ENCODE data around the gene ETFA.

ETFA gene

GRCh38 chr15:76239786-76240185, 71.5 kb downstream of the ETFA start:
- H3K9me3 ChIP-seq (replicated peaks; ENCODE audit: insufficient read depth, low read length), result no peaks in the 10 kb centered on the region
- H3K27ac ChIP-seq (ENCODE audit: low read length), result no peak overlapping the region
- H3F3A ChIP-seq (ENCODE audit: insufficient read depth, low read length), result no peaks in the 10 kb centered on the region
- H3K4me3 ChIP-seq (ENCODE audit: low read length), result no peak overlapping the region
- no peaks in the 10 kb centered on the region for H3K9me2 ChIP-seq (replicated peaks; ENCODE audit: insufficient read depth, low read length)
- no peaks in the 10 kb centered on the region for H4K20me1 ChIP-seq (ENCODE audit: insufficient read depth, low read length)
- H3K9ac ChIP-seq (ENCODE audit: low read length), result no peak overlapping the region
- TF ChIP-seq EZH2phosphoT487 (IDR thresholded peaks at IDR 0.05; ENCODE audit: low read length), result no peak
- no peak for TF ChIP-seq EZH2 (optimal IDR thresholded peaks at IDR 0.05; ENCODE audit: low read depth, low read length)
- TF ChIP-seq, protein P1, sequence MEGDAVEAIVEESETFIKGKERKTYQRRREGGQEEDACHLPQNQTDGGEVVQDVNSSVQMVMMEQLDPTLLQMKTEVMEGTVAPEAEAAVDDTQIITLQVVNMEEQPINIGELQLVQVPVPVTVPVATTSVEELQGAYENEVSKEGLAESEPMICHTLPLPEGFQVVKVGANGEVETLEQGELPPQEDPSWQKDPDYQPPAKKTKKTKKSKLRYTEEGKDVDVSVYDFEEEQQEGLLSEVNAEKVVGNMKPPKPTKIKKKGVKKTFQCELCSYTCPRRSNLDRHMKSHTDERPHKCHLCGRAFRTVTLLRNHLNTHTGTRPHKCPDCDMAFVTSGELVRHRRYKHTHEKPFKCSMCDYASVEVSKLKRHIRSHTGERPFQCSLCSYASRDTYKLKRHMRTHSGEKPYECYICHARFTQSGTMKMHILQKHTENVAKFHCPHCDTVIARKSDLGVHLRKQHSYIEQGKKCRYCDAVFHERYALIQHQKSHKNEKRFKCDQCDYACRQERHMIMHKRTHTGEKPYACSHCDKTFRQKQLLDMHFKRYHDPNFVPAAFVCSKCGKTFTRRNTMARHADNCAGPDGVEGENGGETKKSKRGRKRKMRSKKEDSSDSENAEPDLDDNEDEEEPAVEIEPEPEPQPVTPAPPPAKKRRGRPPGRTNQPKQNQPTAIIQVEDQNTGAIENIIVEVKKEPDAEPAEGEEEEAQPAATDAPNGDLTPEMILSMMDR (IDR thresholded peaks at IDR 0.05; ENCODE audit: low read length), result no peak
- H3K4me2 ChIP-seq (ENCODE audit: low read depth, low read length), result no peak overlapping the region
- no peaks in the 10 kb centered on the region for H3K27me3 ChIP-seq (replicated peaks; ENCODE audit: insufficient read depth, low read length)
- no peaks in the 10 kb centered on the region for H3K36me3 ChIP-seq (replicated peaks; ENCODE audit: insufficient read depth, low read length)
- no peak overlapping the region for H2AFZ ChIP-seq (ENCODE audit: low read length)
- no peaks in the 10 kb centered on the region for H3K79me2 ChIP-seq (ENCODE audit: low read length)
- no peak for DNase-seq
- H3K4me1 ChIP-seq (ENCODE audit: low read length), result no peaks in the 10 kb centered on the region

DNA sequence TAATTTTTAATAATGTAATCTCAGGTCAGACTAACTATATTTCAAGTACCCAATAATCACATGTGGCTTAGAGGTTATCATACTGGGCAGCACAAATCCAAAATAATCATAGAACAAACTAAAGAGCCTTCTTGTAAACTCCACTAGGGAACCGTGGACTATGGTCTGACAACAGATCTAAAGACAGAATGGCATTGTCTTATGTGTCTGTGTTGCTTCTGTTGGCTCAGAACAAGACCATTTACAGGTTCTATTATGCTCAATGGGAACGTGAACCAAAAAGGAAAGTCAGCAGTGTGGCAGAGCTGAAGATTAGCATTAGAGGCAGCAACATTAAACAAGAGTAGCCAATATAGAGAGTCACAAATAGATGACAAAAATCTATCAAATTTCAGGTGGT, 74.9 kb downstream of the ETFA start:
- Histone ChIP-seq H3K79me2 (ENCODE audit: low read length) (no peaks in the 10 kb centered on the region), H3K4me1 (ENCODE audit: low read length) (no peaks in the 10 kb centered on the region), H3K4me2 (ENCODE audit: low read depth, low read length) (no peak overlapping the region), H3K27me3 (replicated peaks; ENCODE audit: insufficient read depth, low read length) (no peaks in the 10 kb centered on the region), H3K9me2 (replicated peaks; ENCODE audit: insufficient read depth, low read length) (no peaks in the 10 kb centered on the region), H3K9ac (ENCODE audit: low read length) (no peak overlapping the region), H2AFZ (ENCODE audit: low read length) (no peak overlapping the region), H3F3A (ENCODE audit: insufficient read depth, low read length) (no peaks in the 10 kb centered on the region), H4K20me1 (ENCODE audit: insufficient read depth, low read length) (no peaks in the 10 kb centered on the region), H3K36me3 (replicated peaks; ENCODE audit: insufficient read depth, low read length) (no peaks in the 10 kb centered on the region), H3K27ac (ENCODE audit: low read length) (no peak overlapping the region), H3K4me3 (ENCODE audit: low read length) (no peak overlapping the region), H3K9me3 (replicated peaks; ENCODE audit: insufficient read depth, low read length) (no peaks in the 10 kb centered on the region)
- TF ChIP-seq EZH2phosphoT487 (IDR thresholded peaks at IDR 0.05; ENCODE audit: low read length) (no peak), EZH2 (optimal IDR thresholded peaks at IDR 0.05; ENCODE audit: low read depth, low read length) (no peak)
- TF ChIP-seq, protein P1 (IDR thresholded peaks at IDR 0.05; ENCODE audit: low read length), result no peak
- no peak for DNase-seq

GRCh38 chr15:76235186-76235826, 76.0 kb downstream of the ETFA start:
- TF ChIP-seq EZH2phosphoT487 (IDR thresholded peaks at IDR 0.05; ENCODE audit: low read length), result no peak
- TF ChIP-seq, protein P1 (IDR thresholded peaks at IDR 0.05; ENCODE audit: low read length), result peak; percentile 51
- Histone ChIP-seq H3K36me3 (replicated peaks; ENCODE audit: insufficient read depth, low read length) (no peaks in the 10 kb centered on the region), H3F3A (ENCODE audit: insufficient read depth, low read length) (no peaks in the 10 kb centered on the region), H3K9ac (ENCODE audit: low read length) (no peak overlapping the region), H3K4me3 (ENCODE audit: low read length) (no peak overlapping the region), H2AFZ (ENCODE audit: low read length) (no peak overlapping the region), H3K79me2 (ENCODE audit: low read length) (no peaks in the 10 kb centered on the region), H3K9me2 (replicated peaks; ENCODE audit: insufficient read depth, low read length) (no peaks in the 10 kb centered on the region), H3K27me3 (replicated peaks; ENCODE audit: insufficient read depth, low read length) (no peaks in the 10 kb centered on the region), H3K4me1 (ENCODE audit: low read length) (no peaks in the 10 kb centered on the region), H3K27ac (ENCODE audit: low read length) (no peak overlapping the region), H3K4me2 (ENCODE audit: low read depth, low read length) (no peak overlapping the region), H3K9me3 (replicated peaks; ENCODE audit: insufficient read depth, low read length) (no peaks in the 10 kb centered on the region), H4K20me1 (ENCODE audit: insufficient read depth, low read length) (no peaks in the 10 kb centered on the region)
- DNase-seq, result peak; percentile 50
